CD4-positive, alpha-beta T cell treated with Interleukin-4 for 4 hours (primary cell): ENCODE measurements around the gene TMEM223.
"Not testable (repeated sequence)": the region's sequence is repeated elsewhere in the genome, so short reads cannot be mapped to it uniquely, and the experiment has no call there.

Experiments used
- DNase-seq: peaks from one replicate; pipeline ENCODE4 v3.0.0-alpha.2; 2020

TMEM223 gene

GRCh38 chr11:62799486-62799885 lies 7.7 kb upstream of the TMEM223 start:
- DNase-seq: no peak

- DNase-seq: no peak
Observed at GRCh38 chr11:62796281-62796680, 4.5 kb upstream of the TMEM223 start.

DNA sequence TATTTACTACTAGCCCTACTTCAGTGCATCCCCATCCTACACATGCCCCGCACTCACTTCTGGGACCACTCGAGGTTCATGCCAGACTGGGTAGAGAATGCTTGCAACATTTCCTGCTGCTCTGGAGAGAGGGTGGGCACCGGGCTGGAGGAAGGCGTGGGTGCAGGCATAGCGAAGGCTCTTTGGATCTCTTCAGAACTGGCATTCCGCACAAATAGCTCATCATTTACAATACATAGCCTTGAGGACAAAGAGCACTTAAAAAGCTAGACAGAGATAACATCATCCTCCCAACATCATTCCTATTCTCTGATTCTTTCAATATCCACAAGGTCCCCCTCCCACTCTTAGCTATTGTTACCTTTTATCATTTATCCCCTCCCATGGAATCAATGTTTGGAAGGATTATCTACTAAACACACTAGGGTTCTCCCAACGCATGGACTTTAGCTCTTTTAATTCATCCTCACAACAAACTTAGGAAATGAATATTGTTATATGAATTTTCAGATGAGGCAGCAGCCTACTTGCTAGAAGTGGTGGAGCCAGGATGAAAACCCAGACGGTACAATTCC lies 2.5 kb upstream of the TMEM223 start:
- DNase-seq: no peak

DNA sequence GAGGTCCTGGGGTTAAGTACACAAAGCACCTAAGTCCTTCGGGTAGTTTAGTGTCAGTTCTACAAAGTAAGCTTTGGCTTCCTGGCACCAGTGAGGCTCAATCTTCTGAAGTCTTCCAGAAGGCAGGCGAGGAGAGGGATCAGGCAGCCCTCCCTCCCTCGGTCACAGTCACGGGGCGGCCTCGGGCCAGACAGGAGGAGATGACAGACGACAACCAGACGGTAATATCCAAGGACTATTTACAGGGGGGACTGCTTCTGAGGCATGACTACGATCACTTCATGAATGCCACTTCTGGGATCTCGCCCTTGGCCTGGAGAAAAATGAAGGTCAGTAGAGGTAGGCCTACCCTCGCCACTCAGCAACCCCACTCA lies 383 bp upstream of the TMEM223 start:
- no peak for DNase-seq

DNA sequence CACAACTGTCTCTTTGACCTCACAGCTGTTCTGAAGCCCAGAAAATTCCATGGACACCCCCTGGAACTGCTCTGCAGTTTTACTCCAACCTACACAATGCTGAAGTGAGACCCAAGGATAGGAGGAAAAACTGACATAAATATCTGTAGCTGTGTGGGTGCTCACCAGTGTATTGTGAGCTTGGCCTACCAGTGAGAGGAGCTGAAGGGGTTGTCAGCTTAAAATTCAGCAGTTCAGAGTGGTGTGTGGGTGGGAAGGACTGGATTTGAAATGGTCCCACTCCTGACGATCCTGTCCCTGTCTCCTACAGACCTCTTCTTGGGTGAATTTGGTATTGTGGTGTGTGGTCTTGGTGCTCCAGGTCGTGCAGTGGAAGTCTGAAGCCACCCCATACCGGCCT lies 2.2 kb downstream of the TMEM223 start:
- no peak for DNase-seq

DNA sequence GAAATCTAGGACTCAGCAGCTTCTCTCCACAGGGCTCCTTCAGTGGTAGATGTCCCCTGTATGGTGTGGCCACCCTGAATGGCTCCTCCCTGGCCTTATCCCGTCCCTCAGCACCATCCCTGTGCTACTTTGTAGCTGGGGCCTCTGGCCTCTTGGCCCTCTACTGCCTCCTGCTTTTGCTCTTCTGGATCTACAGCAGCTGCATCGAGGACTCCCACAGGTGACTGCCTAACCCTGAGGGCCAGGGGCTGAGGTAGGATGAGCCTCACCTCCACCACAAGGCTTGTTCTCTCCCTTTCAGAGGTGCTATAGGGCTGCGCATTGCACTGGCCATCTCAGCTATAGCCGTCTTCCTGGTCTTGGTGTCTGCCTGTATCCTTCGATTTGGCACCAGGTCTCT lies 2.8 kb downstream of the TMEM223 start:
- no peak for DNase-seq

- DNase-seq: peak; percentile 98
Observed at GRCh38 chr11:62787005-62787759, 4.6 kb downstream of the TMEM223 start, which contains the start of gene TMEM179B. Gene TMEM179B (plus strand): TSS chr11:62787402. CDS start chr11:62787432, 30 bp downstream.

DNA sequence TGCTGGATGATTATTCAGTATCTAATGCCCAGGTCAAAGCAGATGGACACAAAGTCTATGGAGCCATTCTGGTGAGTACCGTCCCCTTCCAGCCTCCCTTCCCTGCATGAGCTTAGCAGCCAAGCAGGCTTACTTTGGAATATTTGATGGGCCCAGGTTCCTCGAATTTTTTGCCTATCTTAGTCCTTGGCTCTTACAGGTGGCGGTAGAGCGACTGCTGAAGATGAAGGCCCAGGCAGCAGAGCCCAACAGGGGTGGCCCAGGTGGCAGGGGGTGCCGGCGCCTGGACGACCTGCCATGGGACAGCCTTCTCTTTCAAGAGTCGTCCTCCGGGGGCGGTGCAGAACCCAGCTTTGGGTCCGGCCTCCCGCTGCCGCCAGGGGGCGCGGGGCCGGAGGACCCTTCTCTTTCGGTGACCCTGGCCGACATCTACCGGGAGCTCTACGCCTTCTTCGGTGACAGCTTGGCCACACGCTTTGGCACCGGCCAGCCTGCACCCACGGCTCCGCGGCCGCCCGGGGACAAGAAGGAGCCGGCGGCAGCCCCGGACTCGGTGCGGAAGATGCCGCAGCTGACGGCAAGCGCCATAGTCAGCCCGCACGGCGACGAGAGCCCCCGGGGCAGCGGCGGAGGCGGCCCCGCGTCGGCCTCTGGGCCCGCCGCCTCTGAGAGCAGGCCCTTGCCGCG lies 5.3 kb downstream of the TMEM223 start:
- peak; percentile 82 for DNase-seq

DNA sequence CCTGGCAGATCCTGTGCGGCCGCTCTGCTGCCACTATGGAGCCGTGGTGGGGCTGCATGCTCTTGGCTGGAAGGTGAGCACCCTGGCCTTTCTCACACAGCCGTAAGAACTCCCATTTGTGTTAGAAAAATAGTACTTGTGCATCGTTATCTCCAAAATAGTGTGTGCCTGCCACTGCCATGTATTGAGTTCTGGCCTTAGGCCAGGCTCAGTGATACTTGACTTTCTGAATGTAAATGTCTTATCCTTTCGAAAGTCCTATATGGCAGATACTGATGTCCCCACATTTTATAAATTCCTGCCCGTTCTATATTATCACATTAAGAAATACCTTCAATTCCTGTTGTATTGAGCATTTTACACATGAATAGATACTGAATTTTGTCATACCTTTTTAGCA lies 9.1 kb downstream of the TMEM223 start:
- no peak for DNase-seq

GRCh38 chr11:62778441-62778840 lies 13.4 kb downstream of the TMEM223 start:
- DNase-seq: no peak

- no peak for DNase-seq
Observed at GRCh38 chr11:62777389-62777788, 14.4 kb downstream of the TMEM223 start.

GRCh38 chr11:62775646-62776045 lies 16.2 kb downstream of the TMEM223 start:
- DNase-seq: no peak

DNA sequence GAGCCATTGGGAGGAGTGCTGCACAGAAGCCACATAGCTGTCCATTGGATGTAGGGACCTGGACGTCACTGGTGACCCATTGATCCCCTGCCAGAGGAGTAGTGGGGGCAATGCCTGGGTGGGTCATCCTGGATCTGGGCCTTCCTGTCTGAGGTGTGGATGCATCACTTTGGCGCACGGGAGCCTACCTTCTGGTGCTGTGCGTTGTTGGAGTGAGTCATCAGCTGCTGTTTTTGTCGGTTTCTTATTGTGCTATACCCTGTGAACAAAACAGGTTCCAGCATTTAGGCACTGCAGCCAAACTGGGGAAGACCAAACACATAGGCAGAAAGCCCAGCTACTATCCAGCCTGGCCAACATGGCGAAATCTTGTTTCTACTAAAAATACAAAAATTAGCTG lies 17.4 kb downstream of the TMEM223 start:
- DNase-seq: no peak

DNA sequence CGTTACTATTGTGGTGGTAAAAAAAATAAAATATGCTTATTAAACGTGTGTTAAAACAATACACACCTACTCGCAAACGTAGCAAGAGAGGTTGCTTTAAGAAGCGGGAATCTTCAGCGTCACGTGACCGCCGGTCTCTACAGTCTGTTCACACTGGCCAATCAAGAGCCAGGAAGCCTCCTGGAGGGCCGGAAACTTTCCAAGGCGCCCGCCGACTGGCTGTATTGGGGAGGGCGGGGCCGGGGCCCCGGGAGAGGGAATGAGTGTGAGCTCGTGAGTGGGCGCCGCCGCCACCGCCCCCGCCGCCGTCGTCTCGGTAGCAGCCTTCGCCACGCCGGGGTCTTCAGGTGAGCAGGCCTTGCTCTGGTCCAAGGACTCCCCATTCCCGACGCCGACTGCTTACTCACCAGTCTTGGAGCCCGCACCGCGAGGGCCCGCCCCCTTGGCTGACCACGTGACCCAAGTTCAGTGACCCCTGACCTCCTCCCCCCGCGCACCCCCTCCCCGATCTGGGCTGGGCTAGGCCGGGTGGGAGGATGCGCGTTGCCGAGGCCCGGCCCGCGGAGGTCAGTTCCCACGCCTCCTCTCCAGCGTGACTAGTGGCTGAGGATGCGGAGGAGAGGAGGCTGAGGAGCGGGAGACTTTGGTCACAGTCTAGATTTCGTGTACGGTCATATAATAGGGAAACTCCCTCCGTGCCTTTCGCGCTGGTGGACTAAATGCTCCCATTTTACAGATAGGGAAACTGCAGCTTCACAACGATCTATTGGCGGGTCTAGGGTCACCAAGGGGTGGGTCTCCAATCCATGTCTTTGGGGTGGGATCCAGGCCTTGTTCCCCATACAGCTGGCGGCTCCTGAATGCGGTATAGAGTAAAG lies 20.4 kb downstream of the TMEM223 start, which contains the start of gene TAF6L:
TSS of gene TAF6L (plus strand) at position 253 of the 878 bp plus-strand sequence. CDS start 4,388 bp downstream, outside the sequence.
- peak; percentile 91 for DNase-seq

GRCh38 chr11:62770778-62771143 lies 21.0 kb downstream of the TMEM223 start:
- no peak for DNase-seq

DNA sequence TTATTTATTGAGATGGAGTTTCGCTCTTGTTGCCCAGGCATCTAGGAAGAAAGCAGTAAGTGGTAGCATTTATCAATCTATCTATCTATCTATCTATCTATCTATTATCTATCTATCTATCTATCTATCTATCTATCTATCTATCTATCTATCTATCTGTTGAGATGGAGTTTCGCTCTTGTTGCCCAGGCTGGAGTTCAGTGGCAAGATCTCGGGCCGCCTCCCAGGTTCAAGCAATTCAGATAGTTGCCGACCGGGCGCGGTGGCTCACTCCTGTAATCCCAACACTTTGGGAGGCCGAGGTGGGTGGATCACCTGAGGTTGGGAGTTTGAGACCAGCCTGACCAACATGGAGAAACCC lies 31.0 kb downstream of the TMEM223 start:
- DNase-seq: not testable (repeated sequence)

- DNase-seq: no peak
Observed at GRCh38 chr11:62757846-62758788, 33.7 kb downstream of the TMEM223 start.

DNA sequence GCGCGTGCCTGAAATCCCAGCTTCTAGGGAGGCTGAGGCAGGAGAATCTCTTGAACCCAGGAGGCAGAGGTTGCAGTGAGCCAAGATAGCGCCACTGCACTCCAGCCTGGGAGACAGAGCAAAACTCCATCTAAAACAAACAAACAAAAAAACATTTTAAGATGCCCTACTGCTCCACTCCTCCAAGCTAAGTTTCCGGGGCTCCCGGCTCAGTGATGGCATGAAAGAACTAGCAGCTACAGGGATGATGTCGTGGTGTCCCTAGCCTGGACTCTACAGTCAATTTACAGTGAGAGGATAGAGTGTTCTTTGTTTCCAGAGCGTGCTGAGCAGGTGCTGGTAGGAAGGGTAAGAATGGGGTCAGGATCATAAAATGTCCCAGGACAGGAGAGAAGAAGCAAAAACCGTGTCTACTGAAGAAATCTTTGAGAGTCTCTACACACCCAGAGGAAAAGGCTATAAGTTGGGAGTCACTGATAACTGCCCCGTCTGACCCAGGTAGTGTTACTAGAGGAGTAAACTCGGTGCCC lies 36.7 kb downstream of the TMEM223 start:
- DNase-seq: no peak

- peak; percentile 99 for DNase-seq
Observed at GRCh38 chr11:62753736-62754603, 37.8 kb downstream of the TMEM223 start, which contains the start of gene ZBTB3. Gene ZBTB3 (minus strand): TSS chr11:62754160. CDS start chr11:62753664, 496 bp downstream.

DNA sequence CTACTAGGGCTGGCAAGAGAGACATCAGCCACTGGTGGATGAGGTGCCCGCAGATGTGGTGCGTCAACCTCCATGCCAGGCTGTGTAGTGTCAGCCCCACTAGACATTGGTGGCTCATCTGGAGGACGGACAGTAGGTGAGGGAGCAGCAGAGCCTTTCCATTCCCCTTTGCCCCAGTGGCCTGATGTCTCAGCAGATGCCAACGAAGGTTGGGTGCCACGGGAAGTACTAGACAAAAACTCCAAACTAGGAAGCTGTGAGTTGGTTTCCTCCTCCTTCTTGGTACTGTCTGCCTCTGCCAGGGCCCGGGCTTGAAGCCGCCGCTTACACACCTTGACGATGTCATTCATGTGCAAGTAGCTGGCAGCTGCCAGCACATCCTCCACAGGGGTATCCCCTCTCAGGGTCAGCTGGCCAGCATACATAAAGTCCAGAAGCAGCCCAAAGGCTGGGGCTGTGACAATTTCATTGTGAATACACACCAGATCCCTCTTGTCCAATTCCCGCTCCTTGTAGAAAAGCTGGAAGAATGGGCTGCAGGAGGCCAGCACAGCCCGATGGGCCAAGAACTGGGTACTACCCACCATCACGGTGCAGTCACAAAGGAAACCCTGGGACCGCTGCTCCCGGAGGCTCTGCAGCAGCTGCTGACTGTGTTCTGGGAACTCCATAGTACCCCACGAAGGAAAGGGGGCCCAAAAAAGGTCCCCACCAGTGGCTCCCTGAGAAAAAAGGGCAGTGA lies 38.6 kb downstream of the TMEM223 start:
- no peak for DNase-seq
